Measurements from ENCODE around the gene MED4.

The MED4 gene

GRCh38 chr13:48038761-48039160 lies 56.1 kb downstream of the MED4 start:
- no peak for TF ChIP-seq CTCF (IDR thresholded peaks at IDR 0.05; ENCODE audit: borderline replicate concordance, insufficient read depth, low read depth, low read length)
- no peak overlapping the region for H3K4me3 ChIP-seq (ENCODE audit: low read depth, low read length)

- H3K4me3 ChIP-seq (ENCODE audit: low read depth, low read length), result peak within 1 kb of the TSS; percentile 97
- TF ChIP-seq CTCF (IDR thresholded peaks at IDR 0.05; ENCODE audit: borderline replicate concordance, insufficient read depth, low read depth, low read length), result peak; percentile 98
Observed at GRCh38 chr13:48037346-48038173, 57.3 kb downstream of the MED4 start, which contains the start of gene NUDT15. Gene NUDT15, plus strand, starts transcription at chr13:48037726. Its CDS starts 21 bp downstream, at chr13:48037747.

- no peak for TF ChIP-seq CTCF (IDR thresholded peaks at IDR 0.05; ENCODE audit: borderline replicate concordance, insufficient read depth, low read depth, low read length)
- no peak overlapping the region for H3K4me3 ChIP-seq (ENCODE audit: low read depth, low read length)
Observed at GRCh38 chr13:48029859-48030258, 65.0 kb downstream of the MED4 start.

GRCh38 chr13:48028066-48028465 lies 66.8 kb downstream of the MED4 start:
- TF ChIP-seq CTCF (IDR thresholded peaks at IDR 0.05; ENCODE audit: borderline replicate concordance, insufficient read depth, low read depth, low read length), result no peak
- H3K4me3 ChIP-seq (ENCODE audit: low read depth, low read length), result no peak overlapping the region

Data from GM12875 (cell line).